HepG2 (cell line): ENCODE data around the gene CACNB4. TPM values are rescaled to one million over a fixed set of nuclear protein-coding genes. Genes with fewer than 3 reads are reported as not detected.
A peak's percentile ranks its signal among the peaks of the same experiment; 100 is the strongest.

Source experiments
- KIAA2018 ChIP-seq: sonication (generic); formaldehyde crosslinking; IDR thresholded peaks from 2 replicates; pipeline ENCODE4 v1.5.0; 2020; ENCODE audit warnings: mild to moderate bottlenecking, missing genetic modification reagents, borderline replicate concordance
- RNF219 ChIP-seq: sonication (generic); formaldehyde crosslinking; IDR thresholded peaks from 2 replicates; pipeline ENCODE4 v1.5.0; 2020; ENCODE audit warnings: mild to moderate bottlenecking, missing genetic modification reagents
- SETDB1 ChIP-seq: sonication (generic); formaldehyde crosslinking; IDR thresholded peaks from 2 replicates; pipeline ENCODE4 v1.5.1; 2020; ENCODE audit warnings: missing genetic modification reagents, mild to moderate bottlenecking, borderline replicate concordance
- SRY ChIP-seq: sonication (generic); formaldehyde crosslinking; IDR thresholded peaks from 2 replicates; pipeline ENCODE4 v1.8.0; 2022; ENCODE audit warnings: mild to moderate bottlenecking, missing genetic modification reagents
- TERF1 ChIP-seq: sonication (generic); formaldehyde crosslinking; IDR thresholded peaks from 2 replicates; pipeline ENCODE4 v1.8.0; 2022; ENCODE audit warnings: mild to moderate bottlenecking, missing genetic modification reagents, moderate library complexity
- WIZ ChIP-seq: sonication (generic); formaldehyde crosslinking; IDR thresholded peaks from 2 replicates; pipeline ENCODE4 v1.5.1; 2020; ENCODE audit warnings: mild to moderate bottlenecking, missing genetic modification reagents
- ZNF160 ChIP-seq: sonication (generic); formaldehyde crosslinking; IDR thresholded peaks from 2 replicates; pipeline ENCODE4 v1.8.0; 2022; ENCODE audit warnings: mild to moderate bottlenecking, inconsistent platforms, missing genetic modification reagents
- ZNF17 ChIP-seq: sonication (generic); formaldehyde crosslinking; IDR thresholded peaks from 2 replicates; pipeline ENCODE4 v1.5.0; 2020; ENCODE audit warnings: mild to moderate bottlenecking, missing genetic modification reagents
- ZNF232 ChIP-seq: sonication (generic); formaldehyde crosslinking; IDR thresholded peaks from 2 replicates; pipeline ENCODE4 v1.4.0; 2020; ENCODE audit warnings: missing genetic modification reagents, borderline replicate concordance
- ZNF296 ChIP-seq: sonication (generic); formaldehyde crosslinking; conservative IDR thresholded peaks from 2 replicates; pipeline ENCODE4 v1.5.0; 2020; ENCODE audit warnings: mild to moderate bottlenecking, missing genetic modification reagents
- ZNF34 ChIP-seq: sonication (generic); formaldehyde crosslinking; IDR thresholded peaks from 2 replicates; pipeline ENCODE4 v1.4.0; 2020; ENCODE audit warnings: mild to moderate bottlenecking, missing genetic modification reagents, borderline replicate concordance
- ZNF558 ChIP-seq: sonication (generic); formaldehyde crosslinking; IDR thresholded peaks from 2 replicates; pipeline ENCODE4 v1.9.0; 2022; ENCODE audit warnings: mild to moderate bottlenecking, missing genetic modification reagents, borderline replicate concordance
- ZNF639 ChIP-seq: conservative IDR thresholded peaks from 2 replicates; pipeline ENCODE4 v1.6.1; 2018; ENCODE audit warnings: missing genetic modification reagents
- ZSCAN9 ChIP-seq: IDR thresholded peaks from 2 replicates; pipeline ENCODE4 v1.6.1; 2016; ENCODE audit warnings: borderline replicate concordance
- polyA plus RNA-seq, 8 experiments: library from polyadenylated mRNA; depleted of rRNA in 3 of 8; stranded (reverse) in 7 of 8; unstranded in 1 of 8; fragments of >200 nt; fragmentation: Illumina TruSeq in 4 of 8; extraction: Trizol in 4 of 8; gene quantifications; 2 replicates each; pipeline versions ENCODE4 v1.2.1 to v1.2.3, GENCODE V29; 2011 to 2016; ENCODE audit warnings: low read depth in 4 of 8, missing spikeins in 1 of 8, mixed read lengths in 1 of 8; ENCODE audit not compliant: insufficient read depth in 1 of 8
- total RNA-seq, 5 experiments: library from RNA; depleted of rRNA; stranded (reverse); fragments of >200 nt; fragmentation: Illumina TruSeq; extraction: Trizol; gene quantifications; 2 replicates each; pipeline ENCODE4 v1.2.3, GENCODE V29; 2016; ENCODE audit warnings: low read depth in 1 of 5

CACNB4 gene
- total and polyA plus RNA-seq, 2 of the 13 experiments (the other 11 are each of a cell fraction or from before 2014, with no cell fraction given): 5.1 to 14.3 TPM

GRCh38 chr2:151828143-151828889 lies 270.5 kb downstream of the CACNB4 start, which contains the start of gene ARL5A (continued):
- TF ChIP-seq ZNF639: peak; percentile 81; the same call in 1 of the 2 replicates
- TF ChIP-seq ZNF296 (CRISPR knock-in tag): no peak
- TF ChIP-seq KIAA2018 (CRISPR knock-in tag): peak; percentile 87; the same call in 1 of the 2 replicates
- no peak for TF ChIP-seq TERF1
- no peak for TF ChIP-seq SETDB1 (CRISPR knock-in tag)
- TF ChIP-seq ZNF34 (CRISPR knock-in tag): peak; percentile 54; the same call in 1 of the 2 replicates
- peak; percentile 76; the same call in 1 of the 2 replicates for TF ChIP-seq ZNF160 (CRISPR knock-in tag)
- TF ChIP-seq SRY (CRISPR knock-in tag): 0 out of 2 replicates have a peak, but pooled peaks have one; percentile 53
- TF ChIP-seq ZNF232 (CRISPR knock-in tag): 0 out of 2 replicates have a peak, but pooled peaks have one; percentile 53
- TF ChIP-seq ZNF17 (CRISPR knock-in tag): no peak
- TF ChIP-seq WIZ: 0 out of 2 replicates have a peak, but pooled peaks have one; percentile 56
- TF ChIP-seq RNF219 (CRISPR knock-in tag): no peak
- TF ChIP-seq ZNF558 (CRISPR knock-in tag): no peak; the same call in 1 of the 2 replicates
- TF ChIP-seq ZSCAN9 (CRISPR knock-in tag): 0 out of 2 replicates have a peak, but pooled peaks have one; percentile 14
